Epidermal melanocyte (primary cell): ENCODE measurements around the gene PAM.
"Not testable (repeated sequence)": the region's sequence is repeated elsewhere in the genome, so short reads cannot be mapped to it uniquely, and the experiment has no call there.

Source experiments
- DNase-seq: peaks from one replicate; pipeline ENCODE4 v3.0.0; 2011; ENCODE audit warnings: low spot score; ENCODE audit not compliant: insufficient read length

The PAM gene

DNA sequence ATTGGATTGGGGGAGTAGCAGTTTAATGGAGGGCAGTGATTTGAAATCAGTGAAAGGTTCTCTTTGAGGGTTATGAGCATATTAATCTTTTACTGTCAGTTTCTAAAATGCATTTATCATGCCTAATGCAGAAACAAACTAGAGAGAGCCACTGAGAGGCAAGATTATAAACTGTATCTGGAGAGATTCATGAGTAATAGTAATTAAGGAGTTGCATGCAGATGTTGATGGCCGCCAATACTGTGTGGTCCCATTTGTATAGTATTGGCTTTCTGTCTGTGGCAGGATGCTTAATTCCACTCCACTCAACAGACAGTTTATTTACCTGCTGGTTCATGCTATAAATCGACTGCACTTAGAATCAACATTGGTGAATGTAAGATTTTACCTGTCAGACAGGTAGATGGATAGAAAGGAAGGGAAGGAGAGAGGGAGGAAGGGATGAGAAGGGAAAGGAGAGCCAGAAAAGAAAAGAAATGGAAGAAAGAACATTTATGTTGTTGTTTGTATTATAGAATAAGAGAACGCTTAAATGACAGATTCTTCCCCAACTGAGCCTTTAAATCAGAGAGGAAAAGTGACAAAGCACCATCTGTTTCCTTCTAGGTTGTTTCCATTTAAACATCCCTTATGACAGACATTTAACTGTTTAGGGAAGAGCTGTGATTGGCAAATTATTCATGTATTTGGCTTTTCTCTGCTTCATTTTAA, 146.5 kb downstream of the PAM start:
- DNase-seq: no peak

DNA sequence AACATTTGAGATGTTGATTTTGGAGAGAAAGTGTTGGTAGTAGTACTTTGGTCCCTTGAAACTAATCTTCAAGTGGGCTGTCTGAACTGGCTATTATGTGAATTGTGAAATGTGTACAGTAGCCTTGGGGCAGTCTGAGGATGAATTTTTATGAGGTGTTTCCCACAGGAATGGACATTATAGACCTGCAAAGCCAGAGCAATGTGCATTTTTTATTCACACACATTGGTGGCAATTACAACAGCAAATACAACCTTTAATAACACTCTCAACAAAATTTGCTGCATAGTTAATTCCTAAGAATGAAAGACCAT, 147.0 kb downstream of the PAM start:
- no peak for DNase-seq

DNA sequence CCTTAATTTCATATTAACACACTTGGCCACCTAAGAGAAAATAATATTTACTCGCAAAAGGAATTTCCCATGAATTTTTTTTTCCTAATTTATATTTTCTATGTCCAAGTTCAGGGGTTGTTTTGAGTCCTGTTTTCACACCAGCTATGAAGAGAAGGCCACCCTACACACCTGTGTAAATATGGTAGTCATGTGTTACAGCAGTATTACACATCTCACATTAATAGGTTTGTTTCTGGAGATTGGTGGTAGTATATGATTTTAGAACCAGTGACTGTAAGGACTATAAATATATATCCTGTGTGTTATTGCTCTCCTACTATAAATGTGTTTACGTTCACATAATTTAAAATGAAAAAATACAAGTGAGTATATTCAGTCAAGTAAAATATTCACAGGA, 147.5 kb downstream of the PAM start:
- no peak for DNase-seq

- DNase-seq: no peak
Measured at GRCh38 chr5:102903074-102903871, 148.2 kb downstream of the PAM start.

DNA sequence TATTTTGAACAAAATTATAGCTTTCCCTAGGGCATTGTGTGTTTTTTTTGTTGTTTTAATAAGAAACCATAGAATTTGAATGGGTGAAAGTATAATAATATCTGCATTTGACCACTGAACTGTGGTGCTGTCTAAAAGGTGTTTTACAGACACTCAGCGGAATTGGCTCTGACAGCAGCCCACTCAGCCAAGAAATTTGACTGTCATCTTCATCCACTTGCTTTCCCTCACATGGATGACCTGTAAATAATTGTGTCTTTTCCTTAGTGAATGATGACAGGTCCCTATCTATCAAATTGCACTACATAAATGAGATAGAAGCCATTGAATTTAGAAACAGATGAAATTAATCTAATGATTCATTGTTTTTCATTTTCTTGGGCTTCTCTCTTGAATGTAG, 150.0 kb downstream of the PAM start:
- DNase-seq: no peak

DNA sequence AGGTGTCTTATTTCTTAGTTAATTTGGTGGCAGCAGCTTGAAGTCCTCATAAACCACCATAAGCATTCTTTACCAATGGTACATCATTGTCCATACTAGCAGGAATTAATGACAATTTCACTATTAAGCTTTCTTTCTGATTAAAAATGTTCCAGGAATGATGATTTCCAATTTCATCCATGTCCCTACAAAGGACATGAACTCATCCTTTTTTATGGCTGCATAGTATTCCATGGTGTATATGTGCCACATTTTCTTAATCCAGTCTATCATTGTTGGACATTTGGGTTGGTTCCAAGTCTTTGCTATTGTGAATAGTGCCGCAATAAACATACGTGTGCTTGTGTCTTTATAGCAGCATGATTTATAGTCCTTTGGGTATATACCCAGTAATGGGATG, 152.0 kb downstream of the PAM start:
- not testable (repeated sequence) for DNase-seq

- DNase-seq: no peak
Measured at GRCh38 chr5:102910240-102911226, 155.4 kb downstream of the PAM start.

GRCh38 chr5:102911973-102912372, 156.9 kb downstream of the PAM start:
- DNase-seq: no peak

GRCh38 chr5:102916109-102916508, 161.0 kb downstream of the PAM start:
- DNase-seq: no peak

GRCh38 chr5:102918986-102919610, 164.0 kb downstream of the PAM start:
- no peak for DNase-seq

DNA sequence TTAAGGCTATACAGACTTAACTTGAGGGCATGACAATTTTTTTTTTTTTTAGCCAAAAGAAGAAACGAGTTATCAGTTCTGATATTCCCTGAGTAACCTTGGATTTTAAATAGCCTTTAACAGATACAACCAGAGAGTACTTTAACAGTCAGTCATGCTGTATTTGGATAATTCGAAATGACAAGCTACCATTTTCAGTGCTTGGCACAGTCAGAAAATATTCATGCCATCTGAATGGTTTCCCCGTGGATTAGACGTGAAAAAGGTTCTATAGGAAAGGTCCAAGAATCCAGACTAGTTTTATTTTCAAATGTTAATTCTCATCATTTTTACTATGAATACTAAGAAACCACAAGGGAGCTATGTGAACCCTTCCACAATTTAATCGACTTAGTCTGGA, 165.7 kb downstream of the PAM start:
- DNase-seq: no peak

GRCh38 chr5:102921341-102922044, 166.4 kb downstream of the PAM start:
- no peak for DNase-seq

- DNase-seq: no peak
Measured at GRCh38 chr5:102922111-102922720, 167.1 kb downstream of the PAM start.

DNA sequence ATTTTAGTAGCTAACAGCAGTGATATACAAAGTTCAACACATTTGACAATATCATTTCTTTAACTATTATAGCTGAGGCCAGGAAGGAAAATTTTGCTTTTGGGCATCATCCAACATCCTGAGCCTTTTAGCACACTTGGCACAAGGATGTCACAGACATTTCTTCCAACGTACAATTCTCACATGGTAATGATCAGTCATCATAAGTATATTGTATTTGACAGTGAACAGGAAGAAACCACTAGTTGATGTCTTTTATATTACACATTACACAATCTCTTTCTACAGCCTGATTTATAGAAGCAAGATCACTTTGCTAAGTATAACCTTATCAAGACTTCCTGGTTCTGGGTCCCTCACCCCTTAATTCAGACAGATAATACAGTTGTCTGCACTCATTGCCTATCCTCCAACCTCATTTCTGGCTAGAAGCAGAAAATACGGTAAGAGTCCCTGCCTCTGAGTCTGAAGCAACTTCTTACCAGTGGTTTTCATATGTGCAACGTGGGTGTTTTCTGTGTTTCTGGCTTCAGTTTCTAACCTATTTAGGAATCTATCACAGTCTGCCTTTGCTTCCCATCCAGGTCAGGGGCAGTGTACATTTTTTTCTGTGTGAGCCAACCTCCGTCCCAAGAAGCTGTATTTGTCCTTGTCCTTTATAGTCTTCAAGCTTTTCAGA, 167.8 kb downstream of the PAM start:
- DNase-seq: no peak

- no peak for DNase-seq
Measured at GRCh38 chr5:102924963-102925362, 169.9 kb downstream of the PAM start.

- no peak for DNase-seq
Measured at GRCh38 chr5:102927007-102927406, 171.9 kb downstream of the PAM start.

DNA sequence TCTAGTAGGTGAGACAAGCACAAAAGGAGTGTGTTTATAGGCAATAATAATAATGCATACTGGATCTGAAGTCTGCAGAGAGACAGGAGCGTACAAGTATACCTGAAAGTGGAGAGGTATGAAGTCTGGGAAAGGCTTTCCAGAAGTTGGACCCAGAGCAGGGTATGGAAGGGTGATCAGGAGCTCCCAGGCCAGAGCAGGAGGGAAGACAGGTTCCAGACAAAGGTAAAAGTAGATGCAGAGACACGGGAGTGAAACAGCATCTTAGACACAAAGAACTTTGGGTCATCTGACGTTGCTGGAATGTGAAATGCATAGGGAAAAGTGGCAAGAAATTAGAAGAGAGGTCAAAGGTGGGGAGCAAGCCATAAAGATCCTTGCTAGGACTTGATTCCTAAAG, 175.1 kb downstream of the PAM start:
- no peak for DNase-seq

DNA sequence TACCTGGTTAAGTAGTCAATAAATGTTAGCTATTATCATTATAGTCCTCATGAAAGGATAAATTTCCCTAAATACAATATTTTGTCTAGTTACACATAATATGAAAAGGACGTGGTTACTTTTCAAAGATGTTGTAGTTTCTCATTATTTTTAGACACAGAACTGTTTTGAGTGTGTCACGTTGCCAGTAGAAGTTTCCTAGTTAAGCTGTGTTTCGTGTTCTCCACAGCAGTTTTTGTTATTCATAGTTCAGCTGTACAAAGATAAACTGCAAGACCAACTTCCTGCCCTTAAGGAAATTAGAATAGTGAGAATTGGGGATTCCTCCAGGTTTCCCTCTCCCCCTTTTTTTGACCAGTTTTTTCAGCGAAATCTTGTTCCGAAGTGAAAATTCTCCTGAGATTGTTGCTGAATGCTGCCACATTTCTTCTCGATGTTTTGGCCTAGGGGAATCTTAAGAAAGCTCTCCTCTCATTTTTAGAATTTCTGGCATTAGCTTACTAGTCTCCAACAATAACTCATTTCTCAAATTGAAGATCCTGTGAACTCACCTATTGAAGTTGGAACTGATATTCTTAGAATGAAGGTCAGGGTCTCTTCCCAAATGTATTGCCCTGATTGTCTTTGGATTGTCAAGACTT, 176.1 kb downstream of the PAM start:
- DNase-seq: no peak

GRCh38 chr5:102932781-102933180, 177.7 kb downstream of the PAM start:
- no peak for DNase-seq
